Measurements from ENCODE around the gene C6orf89. TPM values are rescaled to one million over a fixed set of nuclear protein-coding genes. Genes with fewer than 3 reads are reported as not detected.
A peak's percentile ranks its signal among the peaks of the same experiment; 100 is the strongest.

C6orf89 gene
- total RNA-seq, 6 donors from 2014 or later, result 22.0 to 60.8 (median 42.5) TPM

- peak in 1 of 2 donors; percentile 50 for ATAC-seq (ENCODE audit: low FRiP score in 2 of 2)
- DNase-seq, result no peak
- Histone ChIP-seq H3K4me3 (no peak overlapping the region), H3K9me3 (no peaks in the 10 kb centered on the region), H3K27me3 (no peaks in the 10 kb centered on the region), H3K27ac (peak overlapping the region in 3 of 4 donors; percentile 15 to 72 (median 31)), H3K4me1 (peaks cover 9 to 53% (median 21%) of the 10 kb centered on the region in 4 donors), H3K36me3 (peaks cover 56 to 70% (median 65%) of the 10 kb centered on the region in 4 donors)
- 88 to 92% methylated on average over 12 to 16 of the region's 16 CpGs for WGBS, 2 donors
- no peak for TF ChIP-seq EP300 (IDR thresholded peaks at IDR 0.05)
- TF ChIP-seq POLR2AphosphoS5 (IDR thresholded peaks at IDR 0.05), result no peak
- no peak for TF ChIP-seq CTCF (IDR thresholded peaks at IDR 0.05)
- no peak for TF ChIP-seq POLR2A (IDR thresholded peaks at IDR 0.05)
These were observed 82.7 kb downstream of the C6orf89 start for GRCh38 chr6:36968266-36968977.

GRCh38 chr6:36969240-36969691, 83.5 kb downstream of the C6orf89 start:
- ATAC-seq (ENCODE audit: low FRiP score in 2 of 2), result peak; percentile 45 to 85
- Histone ChIP-seq H3K4me1 (peaks cover 4 to 45% (median 12%) of the 10 kb centered on the region in 4 donors), H3K9me3 (no peaks in the 10 kb centered on the region), H3K27ac (peak overlapping the region; percentile 8 to 72 (median 61)), H3K27me3 (no peaks in the 10 kb centered on the region), H3K4me3 (no peak overlapping the region), H3K36me3 (peaks cover 62 to 78% (median 74%) of the 10 kb centered on the region in 4 donors)
- 69 to 72% methylated on average over 11 to 14 of the region's 14 CpGs for WGBS, 2 donors
- TF ChIP-seq POLR2AphosphoS5 (IDR thresholded peaks at IDR 0.05) (peak in 1 of 2 donors; percentile 7), CTCF (IDR thresholded peaks at IDR 0.05) (no peak), POLR2A (IDR thresholded peaks at IDR 0.05) (no peak)
- DNase-seq, result peak; percentile 80 to 81

- peaks cover 67 to 88% (median 84%) of the 10 kb centered on the region in 4 donors for H3K36me3 ChIP-seq
- WGBS, 2 donors, result 77 to 87% methylated on average over 15 to 17 of the region's 17 CpGs
- no peaks in the 10 kb centered on the region for H3K27me3 ChIP-seq
- DNase-seq (no peak), ATAC-seq (ENCODE audit: low FRiP score in 2 of 2) (no peak)
- H3K4me3 ChIP-seq, result no peak overlapping the region
- H3K4me1 ChIP-seq, result peaks cover 0 to 35% (median 6%) of the 10 kb centered on the region in 4 donors
- H3K27ac ChIP-seq, result peak overlapping the region; percentile 8 to 72 (median 61)
- H3K9me3 ChIP-seq, result no peaks in the 10 kb centered on the region
- TF ChIP-seq CTCF (IDR thresholded peaks at IDR 0.05) (no peak), POLR2A (IDR thresholded peaks at IDR 0.05) (no peak), EP300 (IDR thresholded peaks at IDR 0.05) (no peak), POLR2AphosphoS5 (IDR thresholded peaks at IDR 0.05) (no peak)
These were observed 84.5 kb downstream of the C6orf89 start for GRCh38 chr6:36969988-36970891.

- DNase-seq (no peak), ATAC-seq (ENCODE audit: low FRiP score in 2 of 2) (no peak)
These were observed 85.4 kb downstream of the C6orf89 start for GRCh38 chr6:36970892-36971842.

More at GRCh38 chr6:36970892-36971842, 85.4 kb downstream of the C6orf89 start:
- 78 to 87% methylated on average over 13 to 17 of the region's 17 CpGs for WGBS, 2 donors
- Histone ChIP-seq H3K4me3 (no peak overlapping the region), H3K36me3 (peaks cover 74 to 97% (median 93%) of the 10 kb centered on the region in 4 donors), H3K27ac (peak overlapping the region in 3 of 4 donors; percentile 55 to 72 (median 67)), H3K4me1 (peaks cover 0 to 35% (median 6%) of the 10 kb centered on the region in 4 donors), H3K27me3 (no peaks in the 10 kb centered on the region), H3K9me3 (no peaks in the 10 kb centered on the region)
- TF ChIP-seq CTCF (IDR thresholded peaks at IDR 0.05) (no peak), POLR2AphosphoS5 (IDR thresholded peaks at IDR 0.05) (no peak), POLR2A (IDR thresholded peaks at IDR 0.05) (no peak), EP300 (IDR thresholded peaks at IDR 0.05) (no peak)
